ENCODE data around the gene SNAP47.
"Not testable (repeated sequence)": the region's sequence is repeated elsewhere in the genome, so short reads cannot be mapped to it uniquely, and the experiment has no call there.

SNAP47 gene, protein sequence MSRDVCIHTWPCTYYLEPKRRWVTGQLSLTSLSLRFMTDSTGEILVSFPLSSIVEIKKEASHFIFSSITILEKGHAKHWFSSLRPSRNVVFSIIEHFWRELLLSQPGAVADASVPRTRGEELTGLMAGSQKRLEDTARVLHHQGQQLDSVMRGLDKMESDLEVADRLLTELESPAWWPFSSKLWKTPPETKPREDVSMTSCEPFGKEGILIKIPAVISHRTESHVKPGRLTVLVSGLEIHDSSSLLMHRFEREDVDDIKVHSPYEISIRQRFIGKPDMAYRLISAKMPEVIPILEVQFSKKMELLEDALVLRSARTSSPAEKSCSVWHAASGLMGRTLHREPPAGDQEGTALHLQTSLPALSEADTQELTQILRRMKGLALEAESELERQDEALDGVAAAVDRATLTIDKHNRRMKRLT

DNA sequence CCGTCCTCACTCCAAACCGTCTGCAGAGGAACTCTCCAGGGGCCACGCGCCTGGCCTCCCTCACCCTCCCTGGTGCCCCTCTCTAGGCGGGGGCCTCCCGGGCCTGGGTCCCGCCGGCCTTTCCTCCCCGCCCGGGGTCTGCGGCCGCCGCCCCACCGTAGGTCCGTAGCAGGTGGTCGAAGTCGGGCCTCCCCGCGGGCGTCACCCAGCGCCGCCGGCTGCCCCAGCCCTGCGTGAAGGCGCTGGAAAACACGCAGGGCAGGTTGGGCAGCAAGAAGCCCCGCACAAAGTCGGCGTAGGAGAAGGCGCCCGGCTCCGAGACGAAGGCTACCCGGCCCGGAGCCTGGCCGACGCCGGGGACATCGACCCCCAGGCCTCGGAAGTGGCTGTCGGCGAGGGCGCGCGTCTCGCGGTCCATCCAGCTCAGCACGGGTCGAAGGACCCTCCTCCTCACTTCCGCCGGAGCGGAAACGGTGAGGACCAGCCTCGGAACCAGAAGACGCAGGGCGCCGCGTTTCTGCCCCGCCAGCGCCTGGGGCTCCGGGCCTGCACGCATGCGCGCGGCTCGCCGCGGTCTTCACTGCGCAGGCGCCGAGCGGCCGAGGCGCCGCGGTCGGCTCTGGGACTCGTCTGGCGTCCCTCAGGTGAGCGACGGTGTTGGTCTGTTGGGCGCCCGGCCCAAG, at the start of gene SNAP47, which contains the start of gene JMJD4:
Gene SNAP47, plus strand, starts transcription at position 580 of the 683 bp plus-strand sequence. CDS start 12,302 bp downstream, outside the sequence.
Gene JMJD4, minus strand, starts transcription at position 447 of the 683 bp plus-strand sequence. Its CDS starts 29 bp downstream, at position 418.
- Mint-ChIP-seq H3K27ac (peak within 1 kb of the TSS; percentile 37 to 81 (median 67)), H3K4me3 (peak within 1 kb of the TSS; percentile 94 to 99 (median 95)), H3K36me3 (ENCODE audit: low read depth) (no peaks in the 10 kb centered on the region), H3K27me3 (ENCODE audit: low read depth) (no peaks in the 10 kb centered on the region), H3K4me1 (peaks cover 16% of the 10 kb centered on the region), H3K9me3 (no peaks in the 10 kb centered on the region)
- no peak for TF ChIP-seq CTCF (IDR thresholded peaks at IDR 0.05; ENCODE audit: unreplicated experiment in 3 of 3)

- H3K9me3 Mint-ChIP-seq, result peaks cover 51% of the 10 kb centered on the region
- no peaks in the 10 kb centered on the region for H3K4me1 Mint-ChIP-seq
- no peak overlapping the region for H3K27ac Mint-ChIP-seq
- no peaks in the 10 kb centered on the region for H3K27me3 Mint-ChIP-seq (ENCODE audit: low read depth)
- no peaks in the 10 kb centered on the region for H3K36me3 Mint-ChIP-seq (ENCODE audit: low read depth)
- no peak for TF ChIP-seq CTCF (IDR thresholded peaks at IDR 0.05; ENCODE audit: unreplicated experiment in 3 of 3)
- no peak overlapping the region for H3K4me3 Mint-ChIP-seq
Measured at GRCh38 chr1:227685807-227686206, 49.4 kb upstream of the SNAP47 start.

GRCh38 chr1:227697321-227697864, 37.8 kb upstream of the SNAP47 start:
- Mint-ChIP-seq H3K9me3 (peaks cover 44% of the 10 kb centered on the region), H3K27me3 (ENCODE audit: low read depth) (no peaks in the 10 kb centered on the region), H3K36me3 (ENCODE audit: low read depth) (no peaks in the 10 kb centered on the region), H3K4me3 (no peak overlapping the region), H3K27ac (no peak overlapping the region), H3K4me1 (no peaks in the 10 kb centered on the region)
- no peak for TF ChIP-seq CTCF (IDR thresholded peaks at IDR 0.05; ENCODE audit: unreplicated experiment in 3 of 3)

DNA sequence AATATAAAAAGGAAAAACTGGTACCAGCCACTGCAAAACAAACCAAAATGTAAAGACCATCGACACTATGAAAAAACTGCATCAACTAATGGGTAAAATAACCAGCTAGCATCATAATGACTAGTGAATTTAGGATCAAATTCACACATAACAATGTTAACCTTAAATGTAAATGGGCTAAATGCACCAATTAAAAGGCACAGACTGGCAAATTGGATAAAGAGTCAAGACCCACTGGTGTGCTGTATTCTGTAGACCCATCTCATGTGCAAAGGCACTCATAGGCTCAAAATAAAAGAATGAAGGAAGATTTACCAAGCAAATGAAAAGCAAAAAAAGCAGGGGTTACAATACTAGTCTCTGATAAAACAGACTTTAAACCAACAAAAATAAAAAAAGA, 33.6 kb upstream of the SNAP47 start:
- H3K27me3 Mint-ChIP-seq (ENCODE audit: low read depth); H3K4me1 Mint-ChIP-seq; H3K4me3 Mint-ChIP-seq; H3K27ac Mint-ChIP-seq; H3K36me3 Mint-ChIP-seq (ENCODE audit: low read depth): not testable (repeated sequence)
- peaks cover 68% of the 10 kb centered on the region for H3K9me3 Mint-ChIP-seq

DNA sequence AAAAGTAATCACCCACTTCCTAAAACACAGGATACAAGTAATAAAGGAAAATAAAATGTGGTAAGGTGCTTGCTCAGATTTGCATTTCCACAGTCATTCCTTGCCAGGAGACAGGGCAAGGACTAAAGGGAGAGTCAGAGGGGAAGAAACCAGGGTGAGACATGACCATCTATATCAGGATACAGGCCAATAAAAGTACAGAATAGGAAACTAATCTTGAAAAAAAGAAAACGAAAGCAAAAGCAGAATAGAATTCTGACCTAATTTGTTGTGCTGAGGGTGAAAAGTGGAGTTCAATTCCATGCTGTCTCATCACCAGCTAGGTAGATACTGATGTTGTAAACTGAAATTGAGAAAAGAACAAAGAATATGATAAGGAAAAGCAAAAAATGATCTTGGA, 27.4 kb upstream of the SNAP47 start:
- Mint-ChIP-seq H3K36me3 (ENCODE audit: low read depth) (no peaks in the 10 kb centered on the region), H3K27me3 (ENCODE audit: low read depth) (no peaks in the 10 kb centered on the region), H3K4me1 (no peaks in the 10 kb centered on the region), H3K27ac (no peak overlapping the region), H3K9me3 (peaks cover 61% of the 10 kb centered on the region), H3K4me3 (no peak overlapping the region)
- no peak for TF ChIP-seq CTCF (IDR thresholded peaks at IDR 0.05; ENCODE audit: unreplicated experiment in 3 of 3)

GRCh38 chr1:227709451-227709850, 25.8 kb upstream of the SNAP47 start:
- H3K27me3 Mint-ChIP-seq (ENCODE audit: low read depth), result no peaks in the 10 kb centered on the region
- H3K4me3 Mint-ChIP-seq, result no peak overlapping the region
- no peaks in the 10 kb centered on the region for H3K4me1 Mint-ChIP-seq
- no peak overlapping the region for H3K27ac Mint-ChIP-seq
- TF ChIP-seq CTCF (IDR thresholded peaks at IDR 0.05; ENCODE audit: unreplicated experiment in 3 of 3), result no peak
- peaks cover 53% of the 10 kb centered on the region for H3K9me3 Mint-ChIP-seq
- H3K36me3 Mint-ChIP-seq (ENCODE audit: low read depth), result no peaks in the 10 kb centered on the region

DNA sequence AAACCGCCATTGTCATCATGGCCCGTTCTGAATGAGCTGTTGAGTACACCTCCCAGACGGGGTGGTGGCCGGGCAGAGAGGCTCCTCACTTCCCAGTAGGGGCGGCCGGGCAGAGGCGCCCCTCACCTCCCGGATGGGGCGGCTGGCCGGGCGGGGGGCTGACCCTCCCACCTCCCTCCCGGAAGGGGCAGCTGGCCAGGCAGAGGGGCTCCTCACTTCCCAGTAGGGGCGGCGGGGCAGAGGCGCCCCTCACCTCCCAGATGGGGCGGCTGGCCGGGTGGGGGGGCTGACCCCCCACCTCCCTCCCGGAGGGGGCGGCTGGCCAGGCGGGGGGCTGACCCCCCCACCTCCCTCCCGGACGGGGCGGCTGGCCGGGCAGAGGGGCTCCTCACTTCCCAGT, 24.8 kb upstream of the SNAP47 start:
- H3K27ac Mint-ChIP-seq; H3K36me3 Mint-ChIP-seq (ENCODE audit: low read depth); H3K27me3 Mint-ChIP-seq (ENCODE audit: low read depth); H3K4me3 Mint-ChIP-seq; H3K4me1 Mint-ChIP-seq: not testable (repeated sequence)
- peaks cover 56% of the 10 kb centered on the region for H3K9me3 Mint-ChIP-seq

Measured in nephron (organoid).